Measurements from ENCODE around the gene TARS3.
"Not testable (repeated sequence)": the region's sequence is repeated elsewhere in the genome, so short reads cannot be mapped to it uniquely, and the experiment has no call there.

Gene TARS3

DNA sequence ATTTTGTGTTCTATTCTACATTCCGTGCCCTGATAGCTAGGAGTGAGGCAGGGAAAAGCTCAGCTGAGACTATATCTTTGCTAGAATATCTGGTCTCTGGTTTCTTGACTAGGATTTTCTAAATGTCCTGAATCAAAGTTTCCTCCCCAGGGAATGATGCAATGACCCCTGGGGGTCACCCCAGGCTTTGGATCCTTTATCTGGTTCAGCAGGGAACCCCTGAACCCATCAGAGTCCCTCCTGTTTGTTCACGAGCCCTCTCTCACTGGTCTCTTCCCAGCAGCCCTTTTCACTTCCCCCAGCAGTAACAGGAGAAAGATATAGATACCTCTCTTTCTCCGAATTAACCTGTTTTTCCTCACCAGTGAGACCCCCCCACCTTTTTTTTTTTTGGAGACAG lies 86.4 kb downstream of the TARS3 start:
- no peaks in the 10 kb centered on the region for H3K27me3 ChIP-seq (ENCODE audit: low read depth, low read length)
- H3K4me1 ChIP-seq (ENCODE audit: control insufficient read depth in 1 of 2, insufficient read depth in 2 of 2, low read length in 2 of 2) = peaks cover 8 to 14% of the 10 kb centered on the region in 2 donors
- H3K9me3 ChIP-seq (ENCODE audit: control insufficient read depth in 1 of 2, low read length in 2 of 2) = no peaks in the 10 kb centered on the region
- H3K4me3 ChIP-seq (ENCODE audit: low read depth in 1 of 2, low read length in 2 of 2) = no peak overlapping the region
- H3K27ac ChIP-seq (ENCODE audit: low read length) = no peak overlapping the region
- peaks cover 12 to 15% of the 10 kb centered on the region in 2 donors for H3K36me3 ChIP-seq (ENCODE audit: control insufficient read depth in 1 of 2, insufficient read depth in 2 of 2, low read length in 2 of 2)

DNA sequence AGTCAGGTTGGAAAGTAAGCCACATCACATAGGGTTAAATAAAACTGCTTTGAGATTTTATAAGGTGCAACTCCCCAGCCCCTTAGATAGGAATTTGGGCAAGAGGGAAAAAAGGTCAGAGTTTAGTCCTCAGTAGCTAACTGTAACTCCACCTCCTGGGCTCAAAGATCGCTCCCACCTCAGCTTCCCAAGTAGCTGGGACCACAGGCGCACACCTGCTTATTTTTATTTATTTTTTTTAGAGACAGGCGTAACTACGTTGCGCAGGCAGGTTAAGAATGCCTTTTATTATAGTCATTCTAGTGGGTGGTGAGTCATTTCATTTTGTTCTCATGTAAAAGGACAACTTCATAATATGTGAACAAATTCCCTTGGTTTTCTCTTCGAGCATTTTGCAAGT lies 86.8 kb downstream of the TARS3 start:
- H3K9me3 ChIP-seq (ENCODE audit: control insufficient read depth in 1 of 2, low read length in 2 of 2) = no peaks in the 10 kb centered on the region
- peaks cover 8 to 11% of the 10 kb centered on the region in 2 donors for H3K36me3 ChIP-seq (ENCODE audit: control insufficient read depth in 1 of 2, insufficient read depth in 2 of 2, low read length in 2 of 2)
- H3K27ac ChIP-seq (ENCODE audit: low read length) = no peak overlapping the region
- no peak overlapping the region for H3K4me3 ChIP-seq (ENCODE audit: low read depth in 1 of 2, low read length in 2 of 2)
- H3K27me3 ChIP-seq (ENCODE audit: low read depth, low read length) = no peaks in the 10 kb centered on the region
- H3K4me1 ChIP-seq (ENCODE audit: control insufficient read depth in 1 of 2, insufficient read depth in 2 of 2, low read length in 2 of 2) = peaks cover 8 to 14% of the 10 kb centered on the region in 2 donors

- no peaks in the 10 kb centered on the region for H3K27me3 ChIP-seq (ENCODE audit: low read depth, low read length)
- peaks cover 3 to 14% of the 10 kb centered on the region in 2 donors for H3K4me1 ChIP-seq (ENCODE audit: control insufficient read depth in 1 of 2, insufficient read depth in 2 of 2, low read length in 2 of 2)
- H3K27ac ChIP-seq (ENCODE audit: low read length) = no peak overlapping the region
- H3K4me3 ChIP-seq (ENCODE audit: low read depth in 1 of 2, low read length in 2 of 2) = no peak overlapping the region
- H3K9me3 ChIP-seq (ENCODE audit: control insufficient read depth in 1 of 2, low read length in 2 of 2) = no peaks in the 10 kb centered on the region
- H3K36me3 ChIP-seq (ENCODE audit: control insufficient read depth in 1 of 2, insufficient read depth in 2 of 2, low read length in 2 of 2) = peaks cover 3 to 7% of the 10 kb centered on the region in 2 donors
Measured at GRCh38 chr15:101637038-101637437, 87.2 kb downstream of the TARS3 start.

GRCh38 chr15:101635944-101636727 lies 88.1 kb downstream of the TARS3 start:
- Histone ChIP-seq H3K27me3 (ENCODE audit: low read depth, low read length) (no peaks in the 10 kb centered on the region), H3K9me3 (ENCODE audit: control insufficient read depth in 1 of 2, low read length in 2 of 2) (no peaks in the 10 kb centered on the region), H3K36me3 (ENCODE audit: control insufficient read depth in 1 of 2, insufficient read depth in 2 of 2, low read length in 2 of 2) (peaks cover 0 to 7% of the 10 kb centered on the region in 2 donors), H3K27ac (ENCODE audit: low read length) (no peak overlapping the region), H3K4me1 (ENCODE audit: control insufficient read depth in 1 of 2, insufficient read depth in 2 of 2, low read length in 2 of 2) (peaks cover 0 to 14% of the 10 kb centered on the region in 2 donors), H3K4me3 (ENCODE audit: low read depth in 1 of 2, low read length in 2 of 2) (no peak overlapping the region)

DNA sequence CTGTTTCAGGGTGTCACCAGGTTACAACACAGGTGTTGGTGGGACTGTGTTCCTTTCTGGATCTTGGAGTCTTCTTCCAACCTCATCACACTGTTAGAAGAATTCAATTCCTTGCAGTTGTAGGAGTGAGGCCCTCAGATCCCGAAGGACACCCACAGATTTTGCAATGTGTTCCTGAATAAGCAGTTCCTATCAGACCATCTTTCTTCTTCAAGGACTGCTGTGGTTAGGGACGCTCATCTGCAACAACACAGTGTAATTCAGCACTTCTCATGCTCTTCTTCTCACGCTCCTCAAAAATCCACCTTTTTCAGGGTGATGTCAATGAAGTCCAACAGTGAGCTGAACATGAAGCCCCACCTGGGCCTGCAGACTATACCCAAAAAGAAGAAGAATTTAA lies 90.9 kb downstream of the TARS3 start:
- Histone ChIP-seq H3K4me3 (ENCODE audit: low read depth in 1 of 2, low read length in 2 of 2) (no peak overlapping the region), H3K4me1 (ENCODE audit: control insufficient read depth in 1 of 2, insufficient read depth in 2 of 2, low read length in 2 of 2) (no peaks in the 10 kb centered on the region), H3K9me3 (ENCODE audit: control insufficient read depth in 1 of 2, low read length in 2 of 2) (no peaks in the 10 kb centered on the region), H3K27ac (ENCODE audit: low read length) (no peak overlapping the region), H3K27me3 (ENCODE audit: low read depth, low read length) (no peaks in the 10 kb centered on the region), H3K36me3 (ENCODE audit: control insufficient read depth in 1 of 2, insufficient read depth in 2 of 2, low read length in 2 of 2) (no peaks in the 10 kb centered on the region)

DNA sequence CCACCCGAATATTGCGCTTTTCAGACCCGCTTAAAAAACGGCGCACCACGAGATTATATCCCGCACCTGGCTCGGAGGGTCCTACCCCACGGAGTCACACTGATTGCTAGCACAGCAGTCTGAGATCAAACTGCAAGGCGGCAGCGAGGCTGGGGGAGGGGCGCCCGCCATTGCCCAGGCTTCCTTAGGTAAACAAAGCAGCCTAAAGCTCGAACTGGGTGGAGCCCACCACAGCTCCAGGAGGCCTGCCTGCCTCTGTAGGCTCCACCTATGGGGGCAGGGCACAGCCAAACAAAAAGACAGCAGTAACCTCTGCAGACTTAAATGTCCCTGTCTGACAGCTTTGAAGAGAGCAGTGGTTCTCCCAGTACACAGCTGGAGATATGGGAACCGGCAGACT lies 97.5 kb downstream of the TARS3 start:
- not testable (repeated sequence) for H3K27me3 ChIP-seq (ENCODE audit: low read depth, low read length); H3K4me1 ChIP-seq (ENCODE audit: control insufficient read depth in 1 of 2, insufficient read depth in 2 of 2, low read length in 2 of 2)

DNA sequence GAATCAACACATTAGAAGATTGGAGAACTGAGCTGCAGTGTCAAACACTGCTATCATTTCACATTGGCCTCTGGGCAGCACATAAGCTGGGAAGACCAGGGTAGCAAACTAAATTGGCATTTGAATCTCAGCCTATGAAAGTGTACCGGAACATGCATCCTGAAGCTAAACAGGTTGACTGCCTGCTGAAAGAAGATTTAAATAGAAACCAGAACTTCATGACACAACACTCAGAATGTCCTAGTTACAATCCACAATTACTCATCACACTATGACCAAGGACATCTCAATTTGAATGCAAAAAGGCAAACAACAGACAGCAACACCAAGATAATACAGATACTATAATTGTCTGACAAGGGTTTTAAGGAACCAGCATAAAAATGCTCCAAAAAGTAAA lies 98.3 kb downstream of the TARS3 start:
- no peak overlapping the region for H3K27ac ChIP-seq (ENCODE audit: low read length)
- H3K9me3 ChIP-seq (ENCODE audit: control insufficient read depth in 1 of 2, low read length in 2 of 2) = peaks cover 0 to 5% of the 10 kb centered on the region in 2 donors
- H3K4me3 ChIP-seq (ENCODE audit: low read depth in 1 of 2, low read length in 2 of 2) = no peak overlapping the region

More for the DNA sequence above, 97.5 kb downstream of the TARS3 start:
- H3K36me3 ChIP-seq (ENCODE audit: control insufficient read depth in 1 of 2, insufficient read depth in 2 of 2, low read length in 2 of 2); H3K9me3 ChIP-seq (ENCODE audit: control insufficient read depth in 1 of 2, low read length in 2 of 2); H3K27ac ChIP-seq (ENCODE audit: low read length); H3K4me3 ChIP-seq (ENCODE audit: low read depth in 1 of 2, low read length in 2 of 2): not testable (repeated sequence)

DNA sequence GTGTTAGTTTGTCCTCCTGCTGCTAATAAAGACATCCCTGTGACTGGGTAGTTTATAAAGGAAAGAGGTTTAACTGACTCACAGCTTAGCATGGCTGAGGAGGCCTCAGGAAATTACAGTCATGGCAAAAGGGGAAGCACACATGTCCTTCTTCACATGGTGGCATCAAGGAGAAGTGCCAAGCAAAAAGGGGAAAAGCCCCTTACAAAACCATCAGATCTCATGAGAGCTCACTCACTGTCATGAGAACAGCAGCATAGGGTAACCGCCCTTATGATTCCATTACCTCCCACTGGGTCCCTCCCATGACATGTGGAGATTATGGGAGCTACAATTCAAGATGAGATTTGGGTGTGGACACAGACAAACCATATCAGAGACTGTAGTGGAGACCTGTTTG lies 99.1 kb downstream of the TARS3 start:
- H3K4me1 ChIP-seq (ENCODE audit: control insufficient read depth in 1 of 2, insufficient read depth in 2 of 2, low read length in 2 of 2) = peaks cover 0 to 9% of the 10 kb centered on the region in 2 donors
- peaks cover 0 to 5% of the 10 kb centered on the region in 2 donors for H3K9me3 ChIP-seq (ENCODE audit: control insufficient read depth in 1 of 2, low read length in 2 of 2)
- no peaks in the 10 kb centered on the region for H3K36me3 ChIP-seq (ENCODE audit: control insufficient read depth in 1 of 2, insufficient read depth in 2 of 2, low read length in 2 of 2)
- H3K27ac ChIP-seq (ENCODE audit: low read length) = no peak overlapping the region
- no peaks in the 10 kb centered on the region for H3K27me3 ChIP-seq (ENCODE audit: low read depth, low read length)
- no peak overlapping the region for H3K4me3 ChIP-seq (ENCODE audit: low read depth in 1 of 2, low read length in 2 of 2)

More for the DNA sequence above, 98.3 kb downstream of the TARS3 start:
- Histone ChIP-seq H3K36me3 (ENCODE audit: control insufficient read depth in 1 of 2, insufficient read depth in 2 of 2, low read length in 2 of 2) (no peaks in the 10 kb centered on the region), H3K4me1 (ENCODE audit: control insufficient read depth in 1 of 2, insufficient read depth in 2 of 2, low read length in 2 of 2) (peaks cover 0 to 6% of the 10 kb centered on the region in 2 donors), H3K27me3 (ENCODE audit: low read depth, low read length) (no peaks in the 10 kb centered on the region)

DNA sequence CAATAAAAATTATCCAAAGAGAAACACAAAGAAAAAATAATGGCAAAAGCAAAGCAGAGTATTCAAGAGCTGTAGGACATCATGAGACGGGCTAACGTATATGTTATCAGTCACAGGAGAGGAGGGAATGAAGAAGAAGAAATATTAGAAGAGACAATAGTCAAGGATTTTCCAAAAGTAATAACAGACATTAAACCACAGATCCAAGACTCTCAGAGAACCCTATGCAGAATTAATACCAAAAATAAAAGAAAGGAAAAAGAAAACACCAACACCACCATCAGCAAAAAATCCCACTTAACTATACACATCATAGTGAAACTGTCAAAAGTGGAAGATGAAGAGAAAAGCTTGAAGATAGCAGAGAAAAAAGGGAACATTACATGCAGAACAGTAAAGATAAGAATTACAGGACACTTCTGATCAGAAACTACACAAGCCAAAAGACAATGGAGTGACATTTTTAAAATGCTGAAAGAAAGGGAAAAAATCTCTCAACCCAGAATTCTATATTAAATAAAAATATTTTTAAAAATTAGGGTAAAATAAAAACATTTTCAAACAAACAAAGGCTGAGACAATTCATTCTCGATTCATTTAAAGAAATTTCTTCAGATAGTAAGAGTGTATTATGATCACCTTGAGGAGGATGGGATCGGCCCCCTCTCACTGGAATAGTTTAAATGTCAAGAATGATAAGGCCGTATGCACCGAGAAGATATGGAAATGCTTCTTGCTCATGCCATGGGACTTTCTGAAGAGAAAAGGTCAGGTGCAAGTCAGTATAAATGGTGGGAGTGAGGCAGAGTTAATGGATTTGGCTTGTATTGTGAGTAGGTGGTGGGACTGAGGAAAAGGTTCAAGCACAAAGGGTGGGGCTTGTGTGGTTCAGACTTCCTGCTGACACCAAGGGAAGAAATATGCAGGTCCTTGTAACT lies 100.6 kb downstream of the TARS3 start:
- H3K27ac ChIP-seq (ENCODE audit: low read length) = no peak overlapping the region
- no peaks in the 10 kb centered on the region for H3K36me3 ChIP-seq (ENCODE audit: control insufficient read depth in 1 of 2, insufficient read depth in 2 of 2, low read length in 2 of 2)
- H3K9me3 ChIP-seq (ENCODE audit: control insufficient read depth in 1 of 2, low read length in 2 of 2) = peaks cover 0 to 5% of the 10 kb centered on the region in 2 donors
- peaks cover 0 to 9% of the 10 kb centered on the region in 2 donors for H3K4me1 ChIP-seq (ENCODE audit: control insufficient read depth in 1 of 2, insufficient read depth in 2 of 2, low read length in 2 of 2)
- H3K27me3 ChIP-seq (ENCODE audit: low read depth, low read length) = no peaks in the 10 kb centered on the region
- no peak overlapping the region for H3K4me3 ChIP-seq (ENCODE audit: low read depth in 1 of 2, low read length in 2 of 2)

DNA sequence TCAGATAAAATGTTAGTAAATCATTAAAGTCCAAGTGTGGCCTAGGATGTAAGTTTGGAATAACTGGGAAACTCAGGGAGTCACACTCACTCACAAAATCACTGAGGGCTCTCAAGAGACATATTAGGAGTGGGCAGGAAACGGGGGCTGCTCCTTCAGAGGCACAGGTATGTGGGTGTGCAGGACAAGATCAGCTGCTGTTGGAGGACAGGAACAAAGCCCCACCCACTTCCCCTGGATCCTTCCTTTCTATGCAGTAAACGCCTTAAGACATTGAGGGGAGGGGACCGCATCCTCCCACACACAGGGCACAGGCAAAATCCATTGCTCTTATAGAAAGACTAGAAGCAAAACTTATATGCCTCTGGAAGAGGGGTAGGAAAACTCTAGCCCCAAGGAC lies 102.3 kb downstream of the TARS3 start:
- Histone ChIP-seq H3K36me3 (ENCODE audit: control insufficient read depth in 1 of 2, insufficient read depth in 2 of 2, low read length in 2 of 2) (no peaks in the 10 kb centered on the region), H3K4me3 (ENCODE audit: low read depth in 1 of 2, low read length in 2 of 2) (no peak overlapping the region), H3K27me3 (ENCODE audit: low read depth, low read length) (no peaks in the 10 kb centered on the region), H3K27ac (ENCODE audit: low read length) (no peak overlapping the region), H3K4me1 (ENCODE audit: control insufficient read depth in 1 of 2, insufficient read depth in 2 of 2, low read length in 2 of 2) (peaks cover 0 to 9% of the 10 kb centered on the region in 2 donors), H3K9me3 (ENCODE audit: control insufficient read depth in 1 of 2, low read length in 2 of 2) (peaks cover 0 to 5% of the 10 kb centered on the region in 2 donors)

- peaks cover 0 to 18% of the 10 kb centered on the region in 2 donors for H3K4me1 ChIP-seq (ENCODE audit: control insufficient read depth in 1 of 2, insufficient read depth in 2 of 2, low read length in 2 of 2)
- no peak overlapping the region for H3K4me3 ChIP-seq (ENCODE audit: low read depth in 1 of 2, low read length in 2 of 2)
- no peak overlapping the region for H3K27ac ChIP-seq (ENCODE audit: low read length)
- H3K27me3 ChIP-seq (ENCODE audit: low read depth, low read length) = no peaks in the 10 kb centered on the region
- no peaks in the 10 kb centered on the region for H3K36me3 ChIP-seq (ENCODE audit: control insufficient read depth in 1 of 2, insufficient read depth in 2 of 2, low read length in 2 of 2)
- H3K9me3 ChIP-seq (ENCODE audit: control insufficient read depth in 1 of 2, low read length in 2 of 2) = peaks cover 0 to 5% of the 10 kb centered on the region in 2 donors
Measured at GRCh38 chr15:101620671-101621070, 103.6 kb downstream of the TARS3 start.
